ENCODE data around the gene RGPD4.
"Not testable (repeated sequence)": the region's sequence is repeated elsewhere in the genome, so short reads cannot be mapped to it uniquely, and the experiment has no call there.

RGPD4 gene

GRCh38 chr2:107826749-107827148 lies at the start of gene RGPD4:
TSS of gene RGPD4 (plus strand) at chr2:107826892. CDS start at chr2:107827014, 122 bp downstream.
- DNase-seq = not testable (repeated sequence)

- no peak for DNase-seq
These were observed 48.7 kb upstream of the RGPD4 start for GRCh38 chr2:107777974-107778373.

- no peak for DNase-seq
These were observed 40.9 kb upstream of the RGPD4 start for GRCh38 chr2:107785756-107786155.

- no peak for DNase-seq
These were observed 35.9 kb upstream of the RGPD4 start for GRCh38 chr2:107790837-107791236.

GRCh38 chr2:107801498-107801897 lies 25.2 kb upstream of the RGPD4 start:
- peak; percentile 4 for DNase-seq

- no peak for DNase-seq
These were observed 21.8 kb upstream of the RGPD4 start for GRCh38 chr2:107804608-107805498.

GRCh38 chr2:107806901-107807300 lies 19.8 kb upstream of the RGPD4 start:
- DNase-seq = no peak

- DNase-seq = no peak
These were observed 18.7 kb upstream of the RGPD4 start for GRCh38 chr2:107807988-107808387.

- no peak for DNase-seq
These were observed 17.7 kb upstream of the RGPD4 start for GRCh38 chr2:107808959-107809358.

- no peak for DNase-seq
These were observed 16.9 kb upstream of the RGPD4 start for GRCh38 chr2:107809835-107810234.

- DNase-seq = no peak
These were observed 16.0 kb upstream of the RGPD4 start for GRCh38 chr2:107810734-107811133.

GRCh38 chr2:107811411-107811810 lies 15.3 kb upstream of the RGPD4 start:
- DNase-seq = no peak

GRCh38 chr2:107812006-107812405 lies 14.7 kb upstream of the RGPD4 start:
- no peak for DNase-seq

- DNase-seq = no peak
These were observed 9.3 kb upstream of the RGPD4 start for GRCh38 chr2:107817378-107817777.

GRCh38 chr2:107822302-107822701 lies 4.4 kb upstream of the RGPD4 start:
- no peak for DNase-seq

GRCh38 chr2:107824451-107825205 lies 2.1 kb upstream of the RGPD4 start:
- no peak for DNase-seq

- DNase-seq = no peak
These were observed 1.5 kb upstream of the RGPD4 start for GRCh38 chr2:107825206-107825563.

- DNase-seq = not testable (repeated sequence)
These were observed 2.8 kb downstream of the RGPD4 start for GRCh38 chr2:107829514-107829913.

- DNase-seq = not testable (repeated sequence)
These were observed 6.5 kb downstream of the RGPD4 start for GRCh38 chr2:107833152-107833551.

- not testable (repeated sequence) for DNase-seq
These were observed 6.9 kb downstream of the RGPD4 start for GRCh38 chr2:107833618-107834017.

- DNase-seq = not testable (repeated sequence)
These were observed 89.4 kb downstream of the RGPD4 start for GRCh38 chr2:107916121-107916520.

GRCh38 chr2:107916696-107917370 lies 90.1 kb downstream of the RGPD4 start:
- not testable (repeated sequence) for DNase-seq

GRCh38 chr2:107927034-107927534 lies 100.4 kb downstream of the RGPD4 start:
- no peak for DNase-seq

Measured in NCI-H146 (cell line).